Measurements from ENCODE around the gene RRP36. TPM values are rescaled to one million over a fixed set of nuclear protein-coding genes. Genes with fewer than 3 reads are reported as not detected.

The RRP36 gene
- total RNA-seq, 1 donor from 2014 or later = 22.9 TPM

Other genes with a start within 250 kb of the RRP36 start
- gene BICRAL, start 239.6 kb upstream of the RRP36 start, total RNA-seq = 10.8 TPM
- gene RPL7L1, start 142.0 kb upstream of the RRP36 start, total RNA-seq = 39.5 TPM
- not detected for gene PTCRA, start 105.6 kb upstream of the RRP36 start, total RNA-seq
- 20.6 TPM for gene CNPY3, start 92.1 kb upstream of the RRP36 start, total RNA-seq
- gene GNMT, start 60.9 kb upstream of the RRP36 start, total RNA-seq = 2.3 TPM
- 27.1 TPM for gene PEX6, start 42.4 kb upstream of the RRP36 start, total RNA-seq
- 34.6 TPM for gene PPP2R5D, start 37.1 kb upstream of the RRP36 start, total RNA-seq
- gene MEA1, start 7.7 kb upstream of the RRP36 start, total RNA-seq = 26.7 TPM
- gene KLHDC3, start 7.4 kb upstream of the RRP36 start, total RNA-seq = 147 TPM
- gene CUL7, start 32.2 kb downstream of the RRP36 start, total RNA-seq = 6.8 TPM
- 107 TPM for gene MRPL2, start 37.8 kb downstream of the RRP36 start, total RNA-seq
- gene KLC4, start 38.0 kb downstream of the RRP36 start, total RNA-seq = 30.6 TPM
- 1.4 TPM for gene PTK7, start 54.7 kb downstream of the RRP36 start, total RNA-seq
- gene SRF, start 149.6 kb downstream of the RRP36 start, total RNA-seq = 65.3 TPM
- 12.5 TPM for gene CUL9, start 160.6 kb downstream of the RRP36 start, total RNA-seq
- gene DNPH1, start 207.9 kb downstream of the RRP36 start, total RNA-seq = 31.5 TPM
- gene TTBK1, start 221.9 kb downstream of the RRP36 start, total RNA-seq = 0.13 TPM

Data from Right ventricle myocardium superior (tissue), 1 donor.